Fibroblast of lung (primary cell): ENCODE results near the gene ACAA2. TPM values are rescaled to one million over a fixed set of nuclear protein-coding genes. Genes with fewer than 3 reads are reported as not detected.

Source experiments
- DNase-seq, 2 donors: peaks; one replicate each; pipeline versions ENCODE4 v3.0.0 to v3.0.0-alpha.2; 2010; ENCODE audit warnings: low read depth in 2 of 2
- H2AFZ ChIP-seq: 2 replicates; pipeline ENCODE4 v1.5.1; 2012; ENCODE audit warnings: low read length, control low read depth, inconsistent platforms
- H3K27ac ChIP-seq: 2 replicates; pipeline ENCODE4 v1.5.1; 2011; ENCODE audit warnings: low read length, control low read depth; ENCODE audit not compliant: insufficient read depth
- H3K27me3 ChIP-seq: 2 replicates; pipeline ENCODE4 v1.5.1; 2011; ENCODE audit warnings: mild to moderate bottlenecking, low read length; ENCODE audit not compliant: control insufficient read depth, insufficient read depth
- H3K36me3 ChIP-seq: 2 replicates; pipeline ENCODE4 v1.5.1; 2011; ENCODE audit warnings: low read length; ENCODE audit not compliant: control insufficient read depth, insufficient read depth
- H3K4me1 ChIP-seq: 2 replicates; pipeline ENCODE4 v1.5.1; 2011; ENCODE audit warnings: low read length; ENCODE audit not compliant: control insufficient read depth, insufficient read depth; ENCODE audit errors: extremely low read depth
- H3K4me2 ChIP-seq: 2 replicates; pipeline ENCODE4 v1.5.1; 2011; ENCODE audit warnings: low read length, control low read depth; ENCODE audit not compliant: insufficient read depth; ENCODE audit errors: extremely low read depth
- H3K4me3 ChIP-seq, 4 experiments: fragments of 200-600 bp in 1 of 4; sonication (generic) in 1 of 4; replicated peaks in 1 of 4; 2 replicates each; pipeline ENCODE4 v1.5.1; 2011 to 2016; ENCODE audit warnings: low read length in 4 of 4, low read depth in 3 of 4, mild to moderate bottlenecking in 3 of 4, control low read depth in 2 of 4, inconsistent platforms in 1 of 4, mixed read lengths in 1 of 4; ENCODE audit not compliant: insufficient read depth in 1 of 4; ENCODE audit errors: control extremely low read depth in 1 of 4
- H3K79me2 ChIP-seq: 2 replicates; pipeline ENCODE4 v1.5.1; 2012; ENCODE audit warnings: mild to moderate bottlenecking, low read length, inconsistent platforms; ENCODE audit not compliant: control insufficient read depth, insufficient read depth
- H3K9ac ChIP-seq: 2 replicates; pipeline ENCODE4 v1.5.1; 2011; ENCODE audit warnings: mild to moderate bottlenecking, low read length, control low read depth; ENCODE audit not compliant: insufficient read depth
- H3K9me3 ChIP-seq: 2 replicates; pipeline ENCODE4 v1.5.1; 2012; ENCODE audit warnings: low read depth, low read length; ENCODE audit not compliant: control insufficient read depth, insufficient read depth
- H4K20me1 ChIP-seq: 2 replicates; pipeline ENCODE4 v1.5.1; 2011; ENCODE audit warnings: low read length; ENCODE audit not compliant: control insufficient read depth, insufficient read depth; ENCODE audit errors: extremely low read depth
- CTCF ChIP-seq, 2 donors: IDR thresholded peaks in 1 of 2; conservative IDR thresholded peaks in 1 of 2; 1 replicate in 1 of 2; 2 replicates in 1 of 2; pipeline ENCODE4 v1.5.1; 2011 to 2012; ENCODE audit warnings: low read length in 2 of 2, control low read depth in 1 of 2, inconsistent platforms in 1 of 2, low read depth in 1 of 2, mild to moderate bottlenecking in 1 of 2
- EZH2 ChIP-seq: IDR thresholded peaks from 2 replicates; pipeline ENCODE4 v1.5.1; 2012; ENCODE audit warnings: low read length, control low read depth, mild to moderate bottlenecking; ENCODE audit errors: missing control alignments
- polyA minus RNA-seq: library from RNA; depleted of rRNA, polyadenylated mRNA; stranded (reverse); fragments of >200 nt; gene quantifications from 2 replicates; pipeline ENCODE4 v1.2.3, GENCODE V29; 2011; ENCODE audit warnings: low replicate concordance
- polyA plus RNA-seq, 2 donors: library from polyadenylated mRNA; depleted of rRNA in 1 of 2; stranded (reverse) in 1 of 2; unstranded in 1 of 2; fragments of >200 nt; gene quantifications; 2 replicates each; pipeline ENCODE4 v1.2.1, GENCODE V29; 2011 to 2012; ENCODE audit warnings: missing spikeins in 1 of 2
- total RNA-seq: library from RNA; depleted of rRNA; stranded (reverse); fragments of >200 nt; gene quantifications from 2 replicates; pipeline ENCODE4 v1.2.1, GENCODE V29; 2014

The ACAA2 gene
- total RNA-seq = 38.5 and 51.6 TPM in 2 replicates
- polyA plus RNA-seq = 21.2 and 27.1 TPM in 2 replicates
- polyA plus RNA-seq (2012) = 28.0 and 30.2 TPM in 2 replicates
- polyA minus RNA-seq = 0.31 and 8.7 TPM in 2 replicates

DNA sequence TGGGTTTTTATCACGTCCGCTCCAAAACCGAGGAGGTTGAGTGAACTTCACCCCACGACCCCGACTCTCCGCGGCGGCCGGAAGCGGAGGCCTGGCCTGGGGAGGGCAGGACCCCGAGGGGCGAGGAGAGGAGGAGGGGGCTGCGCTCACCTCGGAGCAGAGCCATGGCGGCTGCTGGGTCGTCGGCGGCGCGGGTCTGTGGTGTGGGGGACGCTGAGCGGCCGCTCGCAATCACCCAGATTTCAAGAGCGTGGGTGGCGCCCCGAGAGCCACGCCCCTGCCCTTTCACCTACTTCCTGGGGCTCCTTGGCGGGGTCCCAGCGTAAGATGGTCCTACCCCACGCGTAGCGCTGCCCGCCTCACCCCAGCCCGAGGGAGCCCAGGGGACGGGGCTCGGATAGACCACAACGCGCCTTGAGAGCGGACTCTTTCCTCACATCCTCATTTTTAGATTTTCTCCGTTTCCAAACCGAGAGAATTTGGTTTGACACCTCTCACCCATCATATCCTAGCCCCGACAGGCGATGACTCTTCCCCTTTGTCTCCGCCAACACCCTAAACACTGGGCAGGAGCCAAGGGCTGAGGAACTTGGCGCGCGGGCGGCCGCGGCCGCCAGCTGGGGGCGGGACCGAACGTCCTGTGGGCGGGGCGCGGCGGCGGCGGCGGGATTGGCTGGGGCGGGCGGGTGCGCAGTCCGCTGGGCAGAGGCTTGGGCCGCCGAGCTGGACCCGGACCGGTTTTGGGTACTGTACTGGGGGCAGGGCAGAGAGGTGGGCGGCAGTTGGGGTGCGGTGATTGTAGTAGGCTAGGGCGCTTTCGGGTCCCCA is at the start of gene ACAA2:
ACAA2 (minus strand) TSS at position 215 of the 828 bp plus-strand sequence; CDS start at position 166, 49 bp downstream.
- peak; percentile 81 to 93 for DNase-seq
- Histone ChIP-seq H3K4me2 (peak within 1 kb of the TSS; percentile 86), H3K79me2 (no peaks in the 10 kb centered on the region), H3K36me3 (no peaks in the 10 kb centered on the region), H3K27ac (peak within 1 kb of the TSS; percentile 91), H3K9me3 (no peaks in the 10 kb centered on the region), H4K20me1 (no peaks in the 10 kb centered on the region), H3K9ac (peak within 1 kb of the TSS; percentile 88), H3K27me3 (no peaks in the 10 kb centered on the region), H3K4me3 (peak within 1 kb of the TSS; percentile 77 to 98 (median 92)), H3K4me1 (peaks cover 2% of the 10 kb centered on the region), H2AFZ (peak within 1 kb of the TSS; percentile 91)
- TF ChIP-seq EZH2 (no peak), CTCF (conservative IDR thresholded peaks at IDR 0.05 in 1 of 2, IDR thresholded peaks at IDR 0.05 in 1 of 2; ENCODE audit: low read depth in 1 of 2, low read length in 2 of 2) (no peak)

GRCh38 chr18:49862656-49863385 is 49.5 kb upstream of the ACAA2 start:
- Histone ChIP-seq H3K4me3 (no peak overlapping the region), H4K20me1 (no peaks in the 10 kb centered on the region), H3K9ac (no peak overlapping the region), H2AFZ (no peak overlapping the region), H3K27me3 (no peaks in the 10 kb centered on the region), H3K4me1 (no peaks in the 10 kb centered on the region), H3K9me3 (no peaks in the 10 kb centered on the region), H3K4me2 (no peak overlapping the region), H3K79me2 (no peaks in the 10 kb centered on the region), H3K36me3 (no peaks in the 10 kb centered on the region), H3K27ac (no peak overlapping the region)
- TF ChIP-seq CTCF (conservative IDR thresholded peaks at IDR 0.05 in 1 of 2, IDR thresholded peaks at IDR 0.05 in 1 of 2; ENCODE audit: low read depth in 1 of 2, low read length in 2 of 2) (no peak), EZH2 (no peak)
- no peak for DNase-seq

DNA sequence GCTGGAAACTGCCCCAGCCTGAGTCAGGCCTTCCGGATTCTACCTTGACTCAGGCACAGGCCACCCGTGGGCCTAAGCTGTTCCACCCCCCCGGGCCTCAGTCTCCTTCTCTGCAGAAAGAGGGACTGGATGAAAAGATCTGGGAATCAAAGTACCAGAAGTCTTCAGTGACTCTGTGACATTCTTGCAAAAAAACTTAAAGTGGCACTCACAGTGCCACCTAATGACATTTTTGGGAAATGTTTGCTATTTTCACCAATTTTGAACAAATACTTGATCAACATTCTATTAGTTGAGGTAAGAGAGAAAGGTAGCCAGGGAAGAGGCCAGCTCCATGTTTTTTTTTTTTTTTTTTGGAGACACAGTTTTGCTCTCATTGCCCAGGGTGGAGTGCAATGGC is 48.3 kb upstream of the ACAA2 start:
- H2AFZ ChIP-seq = no peak overlapping the region
- H3K27ac ChIP-seq = no peak overlapping the region
- H4K20me1 ChIP-seq = no peaks in the 10 kb centered on the region
- DNase-seq = peak in 1 of 2 donors; percentile 7
- no peaks in the 10 kb centered on the region for H3K4me1 ChIP-seq
- H3K36me3 ChIP-seq = no peaks in the 10 kb centered on the region
- no peak overlapping the region for H3K9ac ChIP-seq
- H3K4me2 ChIP-seq = no peak overlapping the region
- no peaks in the 10 kb centered on the region for H3K9me3 ChIP-seq
- H3K4me3 ChIP-seq = no peak overlapping the region
- no peaks in the 10 kb centered on the region for H3K79me2 ChIP-seq
- TF ChIP-seq EZH2 (no peak), CTCF (conservative IDR thresholded peaks at IDR 0.05 in 1 of 2, IDR thresholded peaks at IDR 0.05 in 1 of 2; ENCODE audit: low read depth in 1 of 2, low read length in 2 of 2) (peak in 1 of 2 donors; percentile 25)
- no peaks in the 10 kb centered on the region for H3K27me3 ChIP-seq
